HL-60 (cell line): ENCODE data around the gene TLCD1.

ENCODE experiments used
- DNase-seq, 2 experiments: peaks; one replicate each; pipeline ENCODE4 v3.0.0-alpha.2; 2010 to 2020; ENCODE audit warnings: low read depth in 1 of 2, low spot score in 1 of 2
- H3K27ac ChIP-seq: fragments of 250-450 bp; sonication (Bioruptor Pico); replicated peaks from 2 replicates; pipeline ENCODE4 v1.5.1; 2020; ENCODE audit warnings: mild to moderate bottlenecking, moderate library complexity
- H3K27me3 ChIP-seq: fragments of 250-450 bp; sonication (Bioruptor Pico); 2 replicates; pipeline ENCODE4 v1.5.1; 2021; ENCODE audit warnings: mild to moderate bottlenecking, moderate library complexity; ENCODE audit not compliant: insufficient read depth, poor library complexity, severe bottlenecking
- H3K4me3 ChIP-seq: replicated peaks from 2 replicates; pipeline ENCODE4 v1.5.1; 2011; ENCODE audit warnings: mild to moderate bottlenecking, control low read depth, low read length; ENCODE audit not compliant: insufficient read depth
- CTCF ChIP-seq: IDR thresholded peaks from one replicate; pipeline ENCODE4 v1.5.1; 2011; ENCODE audit warnings: low read length, control low read depth, inconsistent platforms; ENCODE audit not compliant: insufficient read depth
- GABPA ChIP-seq: IDR thresholded peaks from 2 replicates; pipeline ENCODE4 v1.6.1; 2012; ENCODE audit warnings: low read depth
- POLR2AphosphoS5 ChIP-seq: IDR thresholded peaks from 2 replicates; pipeline ENCODE4 v1.6.1; 2012; ENCODE audit warnings: low read depth
- REST ChIP-seq: IDR thresholded peaks from 2 replicates; pipeline ENCODE4 v1.6.1; 2012; ENCODE audit warnings: low read depth; ENCODE audit not compliant: insufficient replicate concordance
- SPI1 ChIP-seq: IDR thresholded peaks from 2 replicates; pipeline ENCODE4 v1.6.1; 2012; ENCODE audit warnings: low read depth, mild to moderate bottlenecking, borderline replicate concordance

The TLCD1 gene

GRCh38 chr17:28756049-28756804, 30.2 kb upstream of the TLCD1 start:
- no peak for DNase-seq
- TF ChIP-seq REST, result no peak
- TF ChIP-seq POLR2AphosphoS5, result no peak
- TF ChIP-seq SPI1, result no peak
- TF ChIP-seq CTCF, result no peak
- TF ChIP-seq GABPA, result no peak
- no peak overlapping the region for H3K27ac ChIP-seq
- no peak overlapping the region for H3K4me3 ChIP-seq
- no peaks in the 10 kb centered on the region for H3K27me3 ChIP-seq

- Histone ChIP-seq H3K4me3 (no peak overlapping the region), H3K27ac (no peak overlapping the region), H3K27me3 (no peaks in the 10 kb centered on the region)
- no peak for DNase-seq
- TF ChIP-seq CTCF (no peak), GABPA (no peak), POLR2AphosphoS5 (no peak), SPI1 (no peak), REST (no peak)
Measured at GRCh38 chr17:28755486-28755885, 29.5 kb upstream of the TLCD1 start.

- no peak overlapping the region for H3K4me3 ChIP-seq
- TF ChIP-seq CTCF, result no peak
- TF ChIP-seq POLR2AphosphoS5, result no peak
- no peak for TF ChIP-seq SPI1
- TF ChIP-seq GABPA, result no peak
- TF ChIP-seq REST, result no peak
- no peaks in the 10 kb centered on the region for H3K27me3 ChIP-seq
- no peak overlapping the region for H3K27ac ChIP-seq
- DNase-seq, result no peak
Measured at GRCh38 chr17:28751600-28752366, 25.8 kb upstream of the TLCD1 start.
